Measurements from ENCODE around the gene HEATR9. TPM values are rescaled to one million over a fixed set of nuclear protein-coding genes. Genes with fewer than 3 reads are reported as not detected.

HEATR9 gene
- total RNA-seq, 2 experiments from 2014 or later: not detected

- intact Hi-C loops (cut with micrococcal nuclease): loop anchor here (10.0 kb wide), 1 partner anchor 64 kb away; the partner anchor contains the start of gene RDM1
- Mint-ChIP-seq H3K27me3 (ENCODE audit: low read depth) (no peaks in the 10 kb centered on the region), H3K27ac (no peak overlapping the region), H3K36me3 (ENCODE audit: low read depth) (no peaks in the 10 kb centered on the region), H3K4me3 (no peak overlapping the region), H3K4me1 (ENCODE audit: low read depth) (peaks cover 18% of the 10 kb centered on the region), H3K9me3 (no peaks in the 10 kb centered on the region)
- peak; percentile 53 for DNase-seq
- CTCF ChIA-PET: interaction anchor here (0.7 to 2.1 kb wide), 7 partner anchors 9 to 63 kb away, joined by 3 to 9 read pairs (median 4); no protein-coding TSS in a partner anchor
These were observed 2.5 kb upstream of the HEATR9 start for GRCh38 chr17:35870906-35871819.

GRCh38 chr17:35867574-35867973, 1.1 kb downstream of the HEATR9 start:
- CTCF ChIA-PET: interaction anchor here (0.6 kb wide), 2 partner anchors 217 to 275 kb away, joined by 3 to 8 read pairs; no protein-coding TSS in a partner anchor
- H3K4me3 Mint-ChIP-seq: no peak overlapping the region
- H3K9me3 Mint-ChIP-seq: no peaks in the 10 kb centered on the region
- H3K4me1 Mint-ChIP-seq (ENCODE audit: low read depth): peaks cover 18% of the 10 kb centered on the region
- no peak overlapping the region for H3K27ac Mint-ChIP-seq
- intact Hi-C loops (cut with micrococcal nuclease): no loop called here
- H3K36me3 Mint-ChIP-seq (ENCODE audit: low read depth): no peaks in the 10 kb centered on the region
- DNase-seq: no peak
- H3K27me3 Mint-ChIP-seq (ENCODE audit: low read depth): no peaks in the 10 kb centered on the region

GRCh38 chr17:35866341-35866950, 2.2 kb downstream of the HEATR9 start:
- Mint-ChIP-seq H3K4me1 (ENCODE audit: low read depth) (peaks cover 12% of the 10 kb centered on the region), H3K36me3 (ENCODE audit: low read depth) (peaks cover 2% of the 10 kb centered on the region), H3K27me3 (ENCODE audit: low read depth) (no peaks in the 10 kb centered on the region), H3K4me3 (no peak overlapping the region), H3K9me3 (no peaks in the 10 kb centered on the region), H3K27ac (no peak overlapping the region)
- CTCF ChIA-PET: interaction anchor here (1.7 kb wide), 1 partner anchor 12 kb away, joined by 4 read pairs; no protein-coding TSS in a partner anchor
- DNase-seq: no peak
- intact Hi-C loops (cut with micrococcal nuclease): no loop called here

GRCh38 chr17:35865412-35866340, 3.0 kb downstream of the HEATR9 start:
- no peaks in the 10 kb centered on the region for H3K9me3 Mint-ChIP-seq
- peaks cover 3% of the 10 kb centered on the region for H3K36me3 Mint-ChIP-seq (ENCODE audit: low read depth)
- peaks cover 6% of the 10 kb centered on the region for H3K4me1 Mint-ChIP-seq (ENCODE audit: low read depth)
- CTCF ChIA-PET: interaction anchor here (1.7 kb wide), 1 partner anchor 13 kb away, joined by 4 read pairs; no protein-coding TSS in a partner anchor
- H3K27ac Mint-ChIP-seq: no peak overlapping the region
- intact Hi-C loops (cut with micrococcal nuclease): no loop called here
- no peak for DNase-seq
- H3K27me3 Mint-ChIP-seq (ENCODE audit: low read depth): no peaks in the 10 kb centered on the region
- no peak overlapping the region for H3K4me3 Mint-ChIP-seq

DNA sequence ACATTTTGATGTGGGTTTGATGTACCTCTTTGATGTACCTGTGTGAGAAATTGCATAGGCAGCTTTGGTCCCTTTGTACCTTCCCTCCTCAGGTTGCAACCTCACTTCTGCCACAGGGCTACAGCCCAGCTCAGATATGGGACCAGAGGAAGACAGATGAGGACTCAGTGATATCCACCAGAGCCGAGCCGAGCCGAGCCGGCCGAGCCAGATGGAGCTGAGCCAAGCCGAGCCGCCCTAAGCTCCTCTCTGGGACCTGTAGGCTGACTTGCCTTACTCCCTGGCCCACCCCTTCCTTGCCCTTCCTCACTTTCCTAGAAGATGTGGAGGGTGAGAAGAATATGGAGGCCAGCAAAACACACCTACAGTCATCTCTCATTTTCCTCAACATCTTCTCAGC, 3.8 kb downstream of the HEATR9 start:
- Mint-ChIP-seq H3K36me3 (ENCODE audit: low read depth) (peaks cover 3% of the 10 kb centered on the region), H3K27me3 (ENCODE audit: low read depth) (no peaks in the 10 kb centered on the region), H3K27ac (no peak overlapping the region), H3K4me3 (no peak overlapping the region), H3K4me1 (ENCODE audit: low read depth) (peaks cover 6% of the 10 kb centered on the region), H3K9me3 (no peaks in the 10 kb centered on the region)
- CTCF ChIA-PET: interaction anchor here (1.7 kb wide), 1 partner anchor 14 kb away, joined by 4 read pairs; no protein-coding TSS in a partner anchor
- intact Hi-C loops (cut with micrococcal nuclease): no loop called here
- no peak for DNase-seq

DNA sequence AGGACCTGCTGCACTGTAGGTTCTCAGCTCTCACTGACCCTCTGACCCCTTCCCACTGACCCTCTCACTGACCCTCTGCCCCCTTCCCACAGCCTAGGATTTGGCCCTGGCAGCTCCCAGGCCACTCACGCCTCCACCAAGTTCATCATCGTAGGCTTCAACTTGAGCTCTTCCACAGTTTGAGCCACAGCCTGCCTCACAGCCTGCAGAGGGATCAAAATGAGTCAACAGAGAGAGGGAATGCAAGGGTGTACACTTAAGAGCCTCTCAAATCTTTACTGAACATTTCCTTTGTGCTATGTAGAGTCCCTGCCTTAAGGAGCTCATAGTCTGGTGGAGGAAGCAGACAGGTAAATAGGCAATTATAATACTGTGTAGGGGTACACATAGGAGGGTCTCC, 12.1 kb downstream of the HEATR9 start:
- Mint-ChIP-seq H3K36me3 (ENCODE audit: low read depth) (peaks cover 10% of the 10 kb centered on the region), H3K4me1 (ENCODE audit: low read depth) (peaks cover 2% of the 10 kb centered on the region), H3K9me3 (no peaks in the 10 kb centered on the region), H3K4me3 (no peak overlapping the region), H3K27me3 (ENCODE audit: low read depth) (no peaks in the 10 kb centered on the region), H3K27ac (no peak overlapping the region)
- intact Hi-C loops (cut with micrococcal nuclease): loop anchor here (10.0 kb wide), 1 partner anchor 218 kb away; no protein-coding TSS in a partner anchor
- no peak for DNase-seq
- CTCF ChIA-PET: interaction anchor here (0.6 to 1.2 kb wide), 2 partner anchors 10 to 14 kb away, joined by 3 to 5 read pairs; no protein-coding TSS in a partner anchor

DNA sequence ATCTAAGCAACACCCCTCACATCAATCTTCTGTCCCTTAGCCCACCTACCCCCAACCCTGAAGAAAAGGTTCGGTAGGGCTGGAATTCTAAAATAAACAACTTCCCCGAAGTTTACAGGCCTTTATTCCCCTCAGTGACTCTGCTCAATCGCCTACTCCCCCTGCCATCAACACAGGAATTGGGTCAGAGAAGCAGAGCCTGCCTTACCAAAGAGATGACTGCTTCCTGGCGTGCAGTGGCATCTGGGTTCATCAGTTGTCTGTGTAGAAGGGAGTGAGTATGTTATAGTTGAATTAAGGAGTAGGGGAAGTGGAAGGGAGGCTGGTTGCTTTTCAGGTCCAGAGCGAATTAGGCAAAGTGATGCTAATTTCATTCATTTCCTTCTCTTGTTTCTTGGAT, 12.7 kb downstream of the HEATR9 start:
- peaks cover 13% of the 10 kb centered on the region for H3K36me3 Mint-ChIP-seq (ENCODE audit: low read depth)
- CTCF ChIA-PET: interaction anchor here (1.3 kb wide), 1 partner anchor 14 kb away, joined by 3 read pairs; no protein-coding TSS in a partner anchor
- intact Hi-C loops (cut with micrococcal nuclease): loop anchor here (10.0 kb wide), 1 partner anchor 219 kb away; no protein-coding TSS in a partner anchor
- DNase-seq: no peak
- no peaks in the 10 kb centered on the region for H3K27me3 Mint-ChIP-seq (ENCODE audit: low read depth)
- H3K4me1 Mint-ChIP-seq (ENCODE audit: low read depth): peaks cover 2% of the 10 kb centered on the region
- no peak overlapping the region for H3K27ac Mint-ChIP-seq
- H3K4me3 Mint-ChIP-seq: no peak overlapping the region
- H3K9me3 Mint-ChIP-seq: no peaks in the 10 kb centered on the region

DNA sequence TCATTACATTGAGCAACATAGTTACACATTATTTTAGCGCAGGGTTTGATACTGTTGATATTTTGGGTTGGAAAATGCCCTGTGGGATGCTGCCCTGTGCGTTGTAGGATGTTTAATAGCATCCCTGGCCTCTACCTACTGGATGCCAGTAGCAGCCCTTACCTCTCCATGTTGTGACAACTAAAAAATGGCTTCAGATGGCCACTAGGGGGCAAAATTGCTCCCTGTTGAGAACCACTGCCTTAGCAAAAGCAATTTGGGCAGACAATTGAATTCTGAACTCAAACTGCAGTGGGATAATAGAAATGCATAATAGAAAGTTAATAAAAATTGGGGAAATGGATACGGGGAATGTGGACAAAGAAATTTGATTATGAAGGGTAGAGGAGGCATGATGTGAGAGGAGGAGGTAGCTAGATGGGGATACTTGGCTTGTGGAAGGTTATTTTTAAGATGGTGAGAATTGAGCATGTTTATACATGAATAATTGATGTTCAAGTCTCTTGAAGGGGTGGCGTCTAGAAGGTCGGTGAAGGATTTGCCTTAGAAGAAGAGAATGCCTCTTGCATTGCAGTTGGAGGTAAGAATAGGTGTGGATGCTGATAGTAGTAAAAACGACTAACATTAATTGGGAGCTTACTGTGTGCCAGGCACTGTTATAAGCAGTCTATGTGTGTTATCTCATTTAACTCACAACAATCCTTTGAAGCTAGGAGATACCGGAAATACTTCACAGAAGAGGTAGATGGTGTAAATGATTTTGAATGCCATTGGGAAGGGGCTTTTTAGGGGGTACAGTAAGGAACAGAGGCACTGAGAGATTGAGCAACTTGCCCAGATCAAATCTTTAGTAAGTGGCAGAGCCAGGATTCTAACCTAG, 19.0 kb downstream of the HEATR9 start:
- Mint-ChIP-seq H3K36me3 (ENCODE audit: low read depth) (peaks cover 29% of the 10 kb centered on the region), H3K4me1 (ENCODE audit: low read depth) (no peaks in the 10 kb centered on the region), H3K4me3 (no peak overlapping the region), H3K27me3 (ENCODE audit: low read depth) (no peaks in the 10 kb centered on the region), H3K9me3 (no peaks in the 10 kb centered on the region), H3K27ac (no peak overlapping the region)
- peak; percentile 72 for DNase-seq
- intact Hi-C loops (cut with micrococcal nuclease): loop anchor here (5.0 to 10.0 kb wide), 2 partner anchors 83 to 225 kb away; partner anchors contain the start of gene RDM1
- CTCF ChIA-PET: interaction anchor here (0.6 to 2.3 kb wide), 17 partner anchors 11 to 550 kb away, joined by 3 to 9 read pairs (median 4); partner anchors contain the start of gene CCL5

DNA sequence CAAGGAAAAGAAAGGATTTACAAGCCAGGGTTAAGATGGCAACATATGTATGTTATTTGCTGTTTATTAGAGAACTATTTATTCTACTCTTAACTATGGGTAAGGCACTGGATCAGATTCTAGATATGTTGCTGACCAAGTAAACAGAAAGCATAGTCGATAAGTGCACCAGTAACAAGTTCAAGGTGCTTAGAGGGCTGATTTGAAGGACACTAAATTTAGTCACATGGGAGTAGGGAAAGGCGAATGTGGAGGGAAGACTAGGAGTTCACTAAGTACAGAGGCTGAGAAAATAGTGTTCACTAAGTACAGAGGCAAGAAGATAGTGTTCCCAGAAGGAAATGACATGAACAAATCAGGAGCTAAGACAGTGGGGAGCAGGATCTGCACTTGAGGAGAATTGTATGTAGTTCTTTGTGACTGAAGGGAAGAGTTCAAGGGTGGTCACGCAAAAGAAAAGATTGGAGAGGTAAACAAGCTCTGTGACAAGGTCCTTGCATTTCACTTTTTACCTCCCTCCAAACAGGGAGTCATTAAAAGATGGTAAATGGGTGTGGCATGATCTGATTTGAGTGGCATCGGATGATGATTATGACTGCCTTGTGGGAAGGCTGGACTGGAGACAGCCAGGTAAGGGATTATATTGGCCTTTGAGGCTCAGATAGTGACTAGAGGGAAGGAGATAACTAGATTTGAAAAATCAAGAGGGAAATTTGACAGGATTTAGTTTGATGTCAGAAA, 20.9 kb downstream of the HEATR9 start:
- no peaks in the 10 kb centered on the region for H3K27me3 Mint-ChIP-seq (ENCODE audit: low read depth)
- CTCF ChIA-PET: interaction anchor here (0.6 to 2.3 kb wide), 6 partner anchors 15 to 121 kb away, joined by 3 to 9 read pairs (median 4); no protein-coding TSS in a partner anchor
- H3K36me3 Mint-ChIP-seq (ENCODE audit: low read depth): peaks cover 37% of the 10 kb centered on the region
- no peak overlapping the region for H3K27ac Mint-ChIP-seq
- no peak for DNase-seq
- no peaks in the 10 kb centered on the region for H3K9me3 Mint-ChIP-seq
- H3K4me3 Mint-ChIP-seq: no peak overlapping the region
- intact Hi-C loops (cut with micrococcal nuclease): loop anchor here (5.0 kb wide), 1 partner anchor 84 kb away; the partner anchor contains the start of gene RDM1
- H3K4me1 Mint-ChIP-seq (ENCODE audit: low read depth): no peaks in the 10 kb centered on the region

DNA sequence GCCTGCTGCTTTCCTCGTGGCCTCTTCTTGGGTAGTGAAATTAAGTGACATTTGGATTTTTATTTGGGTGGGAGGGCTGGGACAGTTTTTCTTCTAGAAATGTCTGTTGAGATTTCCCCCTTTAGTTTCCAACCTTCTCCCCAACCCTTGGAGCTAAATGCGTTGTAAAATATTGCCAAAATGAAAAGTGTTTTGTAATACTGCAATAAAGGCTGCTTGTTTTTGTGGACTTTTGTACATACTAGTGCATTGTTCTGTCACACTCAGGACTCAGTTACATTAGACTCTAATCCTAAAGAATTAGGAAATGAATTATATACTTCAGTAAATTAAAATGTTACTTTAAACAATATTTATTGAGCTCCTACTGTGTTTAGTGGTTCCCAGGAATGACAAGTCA, 21.7 kb downstream of the HEATR9 start:
- no peaks in the 10 kb centered on the region for H3K27me3 Mint-ChIP-seq (ENCODE audit: low read depth)
- DNase-seq: no peak
- no peak overlapping the region for H3K27ac Mint-ChIP-seq
- intact Hi-C loops (cut with micrococcal nuclease): loop anchor here (5.0 kb wide), 1 partner anchor 85 kb away; the partner anchor contains the start of gene RDM1
- CTCF ChIA-PET: interaction anchor here (0.6 to 1.3 kb wide), 4 partner anchors 10 to 83 kb away, joined by 3 to 4 read pairs (median 3); no protein-coding TSS in a partner anchor
- H3K9me3 Mint-ChIP-seq: no peaks in the 10 kb centered on the region
- no peaks in the 10 kb centered on the region for H3K4me1 Mint-ChIP-seq (ENCODE audit: low read depth)
- peaks cover 44% of the 10 kb centered on the region for H3K36me3 Mint-ChIP-seq (ENCODE audit: low read depth)
- H3K4me3 Mint-ChIP-seq: no peak overlapping the region
